HepG2 (cell line): ENCODE data around the gene PHAX. TPM values are rescaled to one million over a fixed set of nuclear protein-coding genes. Genes with fewer than 3 reads are reported as not detected.

Experiments
- AGO2 ChIP-seq: fragments of 200-400 bp; formaldehyde crosslinking; optimal IDR thresholded peaks from 2 replicates; pipeline ENCODE3; 2017; ENCODE audit warnings: mild to moderate bottlenecking, low read depth, low read length, moderate library complexity
- FOXO4 ChIP-seq: sonication (generic); formaldehyde crosslinking; conservative IDR thresholded peaks from 2 replicates; pipeline ENCODE4 v1.8.1; 2023; ENCODE audit warnings: missing genetic modification reagents
- HMGXB4 ChIP-seq, 2 experiments: sonication (generic) in 1 of 2; formaldehyde crosslinking in 1 of 2; IDR thresholded peaks; 2 replicates each; pipeline versions ENCODE4 v1.4.0 to v1.6.1; 2018 to 2020; ENCODE audit warnings: missing genetic modification reagents in 2 of 2, borderline replicate concordance in 1 of 2, low read depth in 1 of 2, mild to moderate bottlenecking in 1 of 2, missing biosample characterization in 1 of 2
- IRX3 ChIP-seq: sonication (generic); formaldehyde crosslinking; IDR thresholded peaks from 2 replicates; pipeline ENCODE4 v1.8.1; 2023; ENCODE audit warnings: mild to moderate bottlenecking, low read depth, missing genetic modification reagents, borderline replicate concordance
- KLF9 ChIP-seq: IDR thresholded peaks from 2 replicates; pipeline ENCODE4 v1.6.1; 2016; ENCODE audit warnings: low read depth
- MBD4 ChIP-seq: IDR thresholded peaks from 2 replicates; pipeline ENCODE4 v1.6.1; 2012; ENCODE audit warnings: low read length, inconsistent platforms, borderline replicate concordance
- MNT ChIP-seq: fragments of 450-650 bp; IDR thresholded peaks from 2 replicates; pipeline ENCODE4 v1.6.1; 2016
- MYC ChIP-seq: sonication (generic); formaldehyde crosslinking; IDR thresholded peaks from 2 replicates; pipeline ENCODE4 v1.9.0; 2021; ENCODE audit warnings: missing genetic modification reagents, borderline replicate concordance
- NBN ChIP-seq: fragments of 450-650 bp; conservative IDR thresholded peaks from 2 replicates; pipeline ENCODE4 v1.6.1; 2017
- NCOA2 ChIP-seq: sonication (generic); formaldehyde crosslinking; IDR thresholded peaks from 2 replicates; pipeline ENCODE4 v1.8.0; 2022; ENCODE audit warnings: inconsistent platforms
- NFRKB ChIP-seq: fragments of 450-650 bp; IDR thresholded peaks from 2 replicates; pipeline ENCODE4 v1.6.1; 2017
- PCBP1 ChIP-seq: fragments of 200-400 bp; formaldehyde crosslinking; IDR thresholded peaks from 2 replicates; pipeline ENCODE4 v1.6.1; 2017; ENCODE audit warnings: mild to moderate bottlenecking, low read depth, low read length, borderline replicate concordance
- SP140L ChIP-seq: sonication (generic); formaldehyde crosslinking; IDR thresholded peaks from 2 replicates; pipeline ENCODE4 v1.4.0; 2020; ENCODE audit warnings: missing genetic modification reagents, borderline replicate concordance
- TERF1 ChIP-seq: sonication (generic); formaldehyde crosslinking; IDR thresholded peaks from 2 replicates; pipeline ENCODE4 v1.8.0; 2022; ENCODE audit warnings: mild to moderate bottlenecking, missing genetic modification reagents, moderate library complexity
- TFAP4 ChIP-seq: sonication (generic); IDR thresholded peaks from 2 replicates; pipeline ENCODE4 v1.6.1; 2016; ENCODE audit warnings: low read depth, borderline replicate concordance
- TOPORS ChIP-seq: sonication (generic); formaldehyde crosslinking; IDR thresholded peaks from 2 replicates; pipeline ENCODE4 v1.8.0; 2023; ENCODE audit warnings: mild to moderate bottlenecking, missing genetic modification reagents
- TP53 ChIP-seq: sonication (generic); formaldehyde crosslinking; conservative IDR thresholded peaks from 2 replicates; pipeline ENCODE4 v1.4.0; 2020; ENCODE audit warnings: missing genetic modification reagents
- ZEB1 ChIP-seq: IDR thresholded peaks from 2 replicates; pipeline ENCODE4 v1.6.1; 2012; ENCODE audit warnings: mild to moderate bottlenecking, low read depth, inconsistent platforms; ENCODE audit not compliant: insufficient replicate concordance
- ZMAT3 ChIP-seq: sonication (generic); formaldehyde crosslinking; conservative IDR thresholded peaks from 2 replicates; pipeline ENCODE4 v1.7.0; 2021; ENCODE audit warnings: missing genetic modification reagents
- ZNF335 ChIP-seq: sonication (generic); formaldehyde crosslinking; IDR thresholded peaks from 2 replicates; pipeline ENCODE4 v1.4.0; 2020; ENCODE audit warnings: missing genetic modification reagents
- ZNF501 ChIP-seq: sonication (generic); formaldehyde crosslinking; IDR thresholded peaks from 2 replicates; pipeline ENCODE4 v1.5.1; 2020; ENCODE audit warnings: mild to moderate bottlenecking, moderate library complexity, missing genetic modification reagents
- ZNF562 ChIP-seq: sonication (generic); formaldehyde crosslinking; IDR thresholded peaks from 2 replicates; pipeline ENCODE4 v1.8.0; 2022; ENCODE audit warnings: missing genetic modification reagents, borderline replicate concordance
- ZNF703 ChIP-seq: sonication (generic); formaldehyde crosslinking; IDR thresholded peaks from 2 replicates; pipeline ENCODE4 v1.5.1; 2020; ENCODE audit warnings: missing genetic modification reagents, mild to moderate bottlenecking, moderate library complexity, borderline replicate concordance
- polyA plus RNA-seq, 8 experiments: library from polyadenylated mRNA; depleted of rRNA in 3 of 8; stranded (reverse) in 7 of 8; unstranded in 1 of 8; fragments of >200 nt; fragmentation: Illumina TruSeq in 4 of 8; extraction: Trizol in 4 of 8; gene quantifications; 2 replicates each; pipeline versions ENCODE4 v1.2.1 to v1.2.3, GENCODE V29; 2011 to 2016; ENCODE audit warnings: low read depth in 4 of 8, missing spikeins in 1 of 8, mixed read lengths in 1 of 8; ENCODE audit not compliant: insufficient read depth in 1 of 8
- total RNA-seq, 5 experiments: library from RNA; depleted of rRNA; stranded (reverse); fragments of >200 nt; fragmentation: Illumina TruSeq; extraction: Trizol; gene quantifications; 2 replicates each; pipeline ENCODE4 v1.2.3, GENCODE V29; 2016; ENCODE audit warnings: low read depth in 1 of 5

PHAX gene
- total and polyA plus RNA-seq, 2 of the 13 experiments (the other 11 are each of a cell fraction or from before 2014, with no cell fraction given): 20.0 to 59.7 TPM

- TF ChIP-seq NBN (no peak), TFAP4 (peak; percentile 26; the same call in 1 of the 2 replicates), HMGXB4 (CRISPR knock-in tag; IDR thresholded peaks at IDR 0.05; ENCODE audit: borderline replicate concordance in 1 of 2, low read depth in 1 of 2) (peak; percentile 97), TOPORS (0 out of 2 replicates have a peak, but pooled peaks have one; percentile 70), AGO2 (peak; percentile 88), IRX3 (no peak), ZNF501 (CRISPR knock-in tag) (peak; percentile 36; the same call in 1 of the 2 replicates), ZNF703 (CRISPR knock-in tag) (no peak), ZNF562 (no peak), MBD4 (no peak), ZMAT3 (no peak; the same call in 1 of the 2 replicates), NFRKB (no peak), KLF9 (CRISPR knock-in tag) (0 out of 2 replicates have a peak, but pooled peaks have one; percentile 35), PCBP1 (no peak), MNT (no peak), ZEB1 (peak; percentile 21), ZNF335 (no peak), SP140L (CRISPR knock-in tag) (no peak), TERF1 (CRISPR knock-in tag) (no peak), NCOA2 (no peak; the same call in 1 of the 2 replicates), FOXO4 (CRISPR knock-in tag) (0 out of 2 replicates have a peak, but pooled peaks have one; percentile 69), TP53 (CRISPR knock-in tag) (no peak; the same call in 1 of the 2 replicates), MYC (CRISPR knock-in tag) (peak; percentile 67; the same call in 1 of the 2 replicates)
Observed at GRCh38 chr5:126600631-126601511, at the start of gene PHAX (continued).
